HG03558 (cell line): ENCODE results near the gene PTPN22.

ENCODE experiments used
- ATAC-seq: cut with Tn5 transposase; IDR thresholded peaks from one replicate; pipeline ENCODE4 v1.9.1; 2021; ENCODE audit warnings: moderate number of reproducible peaks; ENCODE audit not compliant: unreplicated experiment; ENCODE audit errors: extremely low read depth

PTPN22 gene

DNA sequence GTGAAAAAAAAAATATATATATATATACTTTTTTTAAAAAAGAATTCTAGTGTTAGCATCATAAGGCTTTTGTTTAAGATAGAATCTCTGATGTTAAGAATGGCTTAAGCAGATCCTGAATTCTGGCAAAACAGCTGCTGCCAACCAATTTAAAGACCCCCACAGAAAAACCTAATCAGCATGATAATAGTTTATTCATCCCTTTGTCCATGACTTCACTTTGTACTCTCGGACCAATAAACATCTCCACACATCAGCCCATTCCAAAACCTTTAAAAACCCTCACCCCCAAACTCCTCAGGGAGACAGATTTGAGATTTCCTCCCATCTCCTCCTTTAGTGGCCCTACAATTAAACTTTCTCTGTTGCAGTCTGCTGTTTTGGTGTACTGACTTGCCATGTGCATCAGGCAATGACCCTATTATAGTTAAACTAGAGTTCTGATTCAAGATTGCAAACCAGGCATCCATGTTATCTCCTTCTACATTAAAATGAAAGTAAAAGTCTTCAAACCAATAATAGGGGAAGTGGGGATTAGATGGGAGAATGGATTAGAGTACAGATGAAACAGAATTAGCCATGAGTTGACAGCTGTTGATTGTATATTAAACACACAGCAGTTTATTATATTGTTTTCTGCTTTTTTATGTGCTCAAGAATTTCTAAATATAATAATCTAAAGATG lies 102.5 kb downstream of the PTPN22 start:
- ATAC-seq, result no peak

DNA sequence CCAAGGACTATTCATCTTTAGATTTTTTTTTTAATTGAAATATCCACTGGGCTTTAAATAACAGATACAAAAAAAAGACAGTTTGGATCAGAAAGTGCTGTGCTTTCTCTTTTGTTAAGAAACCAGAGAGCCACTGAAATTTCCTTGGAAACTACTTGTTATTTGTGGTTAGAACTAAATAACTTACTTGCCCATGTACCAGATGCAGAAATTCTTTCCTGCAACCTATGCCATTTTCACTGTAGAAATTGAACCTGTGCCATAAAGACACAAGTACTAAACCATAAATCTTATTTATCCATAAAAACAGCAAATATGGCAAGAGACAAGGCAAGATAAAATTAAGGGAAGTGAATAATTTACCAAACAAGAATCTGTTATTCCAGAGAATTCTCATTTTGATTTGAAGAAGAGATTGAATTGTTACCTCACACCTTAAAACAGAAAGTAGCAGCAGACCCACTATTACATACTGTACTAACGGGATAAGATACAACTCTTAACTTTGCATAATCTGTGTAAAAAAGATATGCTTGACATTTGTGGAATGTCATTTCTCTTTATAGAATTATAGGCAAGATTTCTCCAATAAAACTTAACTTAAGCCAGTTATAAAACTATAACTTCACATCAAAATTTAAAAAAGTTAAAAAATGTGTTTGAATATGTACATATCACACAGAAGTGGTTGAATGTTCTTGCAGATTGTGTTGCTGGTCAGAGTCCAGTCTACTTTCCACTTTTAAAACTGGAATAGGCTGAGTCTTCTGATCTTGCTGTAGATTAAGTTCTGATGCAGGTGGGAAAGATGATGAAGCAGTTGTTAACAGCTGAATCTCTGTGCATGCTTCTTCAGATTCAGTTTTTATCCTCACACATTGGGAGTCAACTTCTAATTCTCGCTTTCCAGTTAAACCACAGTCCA lies 105.9 kb downstream of the PTPN22 start:
- no peak for ATAC-seq
